ENCODE results near the gene DAPK1.

DNA sequence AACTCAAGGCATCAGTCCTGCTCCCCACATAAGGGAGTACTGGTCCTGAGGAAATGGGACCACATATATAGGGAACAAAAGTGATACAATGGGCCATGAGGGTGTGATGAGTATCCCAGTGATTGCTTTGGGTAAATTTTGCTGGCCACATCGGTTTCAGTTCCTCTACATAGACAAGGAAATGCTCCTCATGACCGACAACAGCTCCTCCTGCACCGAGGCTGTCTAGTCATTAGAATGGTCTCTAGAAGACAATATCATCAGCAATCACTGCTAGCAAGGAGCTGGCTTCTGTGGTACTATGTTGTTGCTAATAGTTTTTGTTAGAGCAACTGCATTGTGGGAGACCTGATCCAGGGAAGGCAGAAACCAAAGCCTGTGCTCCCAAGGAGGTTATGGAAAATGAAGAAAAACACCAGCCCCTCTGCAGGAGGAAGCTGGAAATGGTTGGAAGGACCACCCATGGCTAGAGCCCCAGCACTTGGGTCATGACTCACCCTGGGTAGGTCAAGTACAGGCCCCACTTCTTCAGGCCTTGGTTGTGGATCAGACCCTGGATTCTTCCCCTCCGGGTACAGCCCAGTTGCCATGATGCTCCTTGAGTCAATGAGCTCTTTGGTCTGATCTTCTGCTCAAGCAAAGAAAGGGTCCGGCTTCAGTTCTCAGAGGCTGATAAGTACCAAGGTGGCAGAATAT, 224.9 kb downstream of the DAPK1 start:
- TF ChIP-seq, protein P1, sequence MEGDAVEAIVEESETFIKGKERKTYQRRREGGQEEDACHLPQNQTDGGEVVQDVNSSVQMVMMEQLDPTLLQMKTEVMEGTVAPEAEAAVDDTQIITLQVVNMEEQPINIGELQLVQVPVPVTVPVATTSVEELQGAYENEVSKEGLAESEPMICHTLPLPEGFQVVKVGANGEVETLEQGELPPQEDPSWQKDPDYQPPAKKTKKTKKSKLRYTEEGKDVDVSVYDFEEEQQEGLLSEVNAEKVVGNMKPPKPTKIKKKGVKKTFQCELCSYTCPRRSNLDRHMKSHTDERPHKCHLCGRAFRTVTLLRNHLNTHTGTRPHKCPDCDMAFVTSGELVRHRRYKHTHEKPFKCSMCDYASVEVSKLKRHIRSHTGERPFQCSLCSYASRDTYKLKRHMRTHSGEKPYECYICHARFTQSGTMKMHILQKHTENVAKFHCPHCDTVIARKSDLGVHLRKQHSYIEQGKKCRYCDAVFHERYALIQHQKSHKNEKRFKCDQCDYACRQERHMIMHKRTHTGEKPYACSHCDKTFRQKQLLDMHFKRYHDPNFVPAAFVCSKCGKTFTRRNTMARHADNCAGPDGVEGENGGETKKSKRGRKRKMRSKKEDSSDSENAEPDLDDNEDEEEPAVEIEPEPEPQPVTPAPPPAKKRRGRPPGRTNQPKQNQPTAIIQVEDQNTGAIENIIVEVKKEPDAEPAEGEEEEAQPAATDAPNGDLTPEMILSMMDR (IDR thresholded peaks at IDR 0.05; ENCODE audit: low read depth, low read length), result no peak
- no peak for TF ChIP-seq EZH2phosphoT487 (IDR thresholded peaks at IDR 0.05; ENCODE audit: low read depth)
